ENCODE data around the gene NHSL2.

NHSL2 gene

DNA sequence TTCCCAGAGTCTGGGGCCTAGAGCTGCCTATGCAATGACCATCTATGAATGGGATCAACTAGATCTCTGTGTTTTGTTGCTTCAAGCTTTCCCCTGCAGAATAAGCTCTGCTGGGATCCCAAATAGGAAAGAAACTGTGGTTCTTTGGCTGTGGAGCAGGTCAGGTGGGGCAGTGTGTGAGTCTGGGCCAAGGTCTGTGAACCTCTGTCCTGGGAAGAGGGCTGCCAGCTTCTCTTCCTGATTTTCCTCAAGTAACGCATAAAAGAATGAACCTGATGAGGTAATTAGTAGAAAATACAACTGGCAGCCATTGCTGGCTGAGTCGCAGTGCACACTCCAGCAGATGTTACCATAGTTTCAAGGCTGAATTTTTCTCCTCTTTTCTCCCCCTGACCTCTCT, 266.3 kb downstream of the NHSL2 start:
- peak in 9 of 42 donors; percentile 2 to 41 (median 9) for DNase-seq
- intact Hi-C loops (cut with DNase I), result no loop called here

GRCh38 chrX:72180539-72180938, 269.9 kb downstream of the NHSL2 start:
- no peak for DNase-seq
- intact Hi-C loops (cut with DNase I), result loop anchor here (2.0 kb wide), 1 partner anchor 48 kb away; no protein-coding TSS in a partner anchor

DNA sequence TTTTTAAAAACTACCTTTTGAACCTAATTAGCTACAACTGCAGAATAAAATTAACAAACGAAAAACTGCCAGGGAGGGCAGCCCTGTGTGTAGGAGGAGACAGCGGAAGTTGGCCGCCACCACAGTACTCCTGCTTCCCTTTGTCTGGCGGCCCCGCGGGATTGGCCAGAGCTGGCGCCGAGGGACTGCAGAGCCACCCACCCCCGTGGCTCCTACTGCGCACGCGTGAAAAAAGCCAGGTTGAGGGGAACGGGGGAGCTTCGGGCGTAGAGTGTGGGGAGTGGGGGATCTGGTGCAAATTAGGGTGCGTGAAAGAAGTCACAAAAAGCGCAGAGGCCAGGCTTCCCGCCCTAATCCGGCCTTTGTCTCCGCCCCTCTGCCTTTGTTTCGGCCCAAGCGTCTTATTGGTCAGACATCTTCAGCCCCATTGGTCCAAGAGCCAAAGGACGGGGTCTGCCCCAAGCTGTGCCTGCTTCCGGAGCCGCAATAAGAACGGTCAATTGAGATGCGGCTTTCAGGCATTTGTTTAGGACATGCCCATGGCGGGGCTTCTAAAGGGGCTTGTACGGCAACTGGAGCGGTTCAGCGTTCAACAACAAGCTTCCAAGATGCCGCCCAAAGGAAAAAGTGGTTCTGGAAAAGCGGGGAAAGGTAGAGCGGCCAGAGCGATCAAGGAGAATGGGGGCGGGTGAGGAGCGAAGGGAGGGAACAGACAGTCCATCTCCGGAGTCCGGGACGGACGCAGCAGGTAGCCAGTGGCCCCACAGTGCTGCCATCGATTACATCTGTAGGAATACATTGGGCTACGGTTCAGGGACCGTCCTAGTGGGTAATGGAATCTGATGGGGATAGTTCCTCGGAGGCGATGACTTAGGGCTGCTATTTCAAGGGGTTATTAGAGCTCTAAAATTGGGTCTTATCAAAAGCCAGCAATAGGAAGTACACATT, 270.8 kb downstream of the NHSL2 start, which contains the start of gene PIN4:
Gene PIN4, plus strand, starts transcription at position 580 of the 948 bp plus-strand sequence. Its CDS starts 29 bp downstream, at position 609.
- intact Hi-C loops (cut with DNase I), result loop anchor here (2.0 kb wide), 1 partner anchor 49 kb away; no protein-coding TSS in a partner anchor
- DNase-seq, result peak; percentile 81 to 97 (median 91)

DNA sequence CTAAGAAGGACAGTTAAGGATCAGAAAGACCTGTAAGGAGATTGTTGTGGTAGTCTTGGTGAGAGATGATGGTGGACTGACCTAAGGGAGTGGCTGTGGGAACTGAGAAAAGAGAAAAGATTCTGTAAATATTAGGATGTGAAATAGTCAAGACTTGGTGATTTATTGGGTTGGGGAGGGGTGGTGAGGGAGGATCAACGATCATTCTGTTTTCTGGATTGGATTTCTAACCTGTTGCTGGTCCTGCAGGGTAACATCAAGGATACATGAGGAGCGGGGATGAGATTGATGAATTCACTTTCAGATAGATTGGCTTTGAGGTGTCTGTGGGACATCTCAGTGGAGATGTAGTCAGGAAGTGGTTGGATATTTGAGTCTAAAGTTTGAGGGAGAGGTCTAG, 272.3 kb downstream of the NHSL2 start:
- no peak for DNase-seq
- intact Hi-C loops (cut with DNase I), result no loop called here

DNA sequence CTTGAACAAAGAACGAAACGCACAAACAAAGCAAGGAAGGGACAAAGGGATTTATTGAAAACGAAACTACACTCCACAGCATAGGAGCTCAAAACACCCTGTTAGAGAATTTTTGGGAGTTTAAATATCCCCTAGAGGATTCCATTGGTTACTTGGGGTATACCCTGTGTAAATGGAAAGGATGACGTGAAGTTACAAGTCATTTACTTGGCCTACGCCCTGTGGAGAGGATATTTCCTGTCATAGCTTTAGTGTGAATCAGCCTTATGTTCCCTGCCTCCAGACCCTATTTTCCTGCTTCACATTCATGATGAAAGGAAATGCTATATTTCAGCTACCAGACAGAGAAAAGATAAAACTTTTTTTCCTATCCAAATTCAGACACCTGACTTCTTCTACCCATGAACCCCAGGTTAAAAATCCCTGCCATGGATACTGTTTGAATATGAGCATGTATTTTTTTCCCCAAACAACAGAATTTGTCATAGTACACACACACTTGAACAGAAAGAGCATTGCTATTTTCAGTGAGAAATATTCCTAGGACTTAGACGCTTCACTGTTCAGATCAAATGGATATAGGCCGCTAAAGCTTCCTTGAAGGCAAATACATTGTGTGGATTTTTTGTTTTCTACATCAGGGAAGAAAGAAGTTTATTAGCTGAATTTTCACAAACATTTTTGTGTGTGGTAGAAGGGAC, 291.3 kb downstream of the NHSL2 start:
- no peak for DNase-seq
- intact Hi-C loops (cut with DNase I), result no loop called here

Measured in head of caudate nucleus (tissue), 42 donors.